Osteoblast (primary cell): Measurements from ENCODE around the gene NEB. TPM values are rescaled to one million over a fixed set of nuclear protein-coding genes. Genes with fewer than 3 reads are reported as not detected.

Experiments used
- DNase-seq: peaks from one replicate; pipeline ENCODE4 v3.0.0; 2011; ENCODE audit warnings: low spot score, mixed read lengths; ENCODE audit not compliant: insufficient read length; ENCODE audit errors: missing footprints
- H2AFZ ChIP-seq: 2 replicates; pipeline ENCODE4 v1.6.0; 2011; ENCODE audit warnings: mild to moderate bottlenecking, low read length
- H3K27ac ChIP-seq: 2 replicates; pipeline ENCODE4 v1.5.1; 2011; ENCODE audit warnings: mild to moderate bottlenecking, low read depth, low read length, moderate library complexity
- H3K27me3 ChIP-seq: 2 replicates; pipeline ENCODE4 v1.6.0; 2012; ENCODE audit warnings: mild to moderate bottlenecking, control low read depth, inconsistent platforms, low read length, moderate library complexity; ENCODE audit not compliant: insufficient read depth
- H3K36me3 ChIP-seq: 2 replicates; pipeline ENCODE4 v1.5.1; 2011; ENCODE audit warnings: mild to moderate bottlenecking, low read length, control low read depth, moderate library complexity; ENCODE audit not compliant: insufficient read depth
- H3K4me1 ChIP-seq: 2 replicates; pipeline ENCODE4 v1.5.1; 2011; ENCODE audit warnings: mild to moderate bottlenecking, low read length, control low read depth, moderate library complexity; ENCODE audit not compliant: insufficient read depth
- H3K4me2 ChIP-seq: 2 replicates; pipeline ENCODE4 v1.6.0; 2011; ENCODE audit warnings: mild to moderate bottlenecking, low read length; ENCODE audit not compliant: insufficient read depth
- H3K4me3 ChIP-seq: fragments of 200-600 bp; sonication (generic); 3 replicates; pipeline ENCODE4 v1.5.1; 2012; ENCODE audit warnings: mild to moderate bottlenecking, low read length, inconsistent platforms; ENCODE audit not compliant: insufficient read depth
- H3K79me2 ChIP-seq: 2 replicates; pipeline ENCODE4 v1.6.0; 2012; ENCODE audit warnings: mild to moderate bottlenecking, low read length, control low read depth, inconsistent platforms; ENCODE audit not compliant: insufficient read depth
- H3K9me3 ChIP-seq: 2 replicates; pipeline ENCODE4 v1.5.1; 2011; ENCODE audit warnings: low read depth, low read length, control low read depth
- H4K20me1 ChIP-seq: 2 replicates; pipeline ENCODE4 v1.6.0; 2012; ENCODE audit warnings: mild to moderate bottlenecking, low read length, control low read depth; ENCODE audit not compliant: insufficient read depth
- CTCF ChIP-seq: IDR thresholded peaks from 2 replicates; pipeline ENCODE4 v1.5.1; 2011; ENCODE audit warnings: mild to moderate bottlenecking, low read depth, low read length, moderate library complexity; ENCODE audit errors: extremely low read depth
- total RNA-seq: library from RNA; depleted of rRNA; stranded (reverse); fragments of >200 nt; gene quantifications from 2 replicates; pipeline ENCODE4 v1.2.3, GENCODE V29; 2012

Gene NEB
- total RNA-seq, 1 donor: 0.36 TPM

- H3K27me3 ChIP-seq: no peaks in the 10 kb centered on the region
- TF ChIP-seq CTCF: no peak
- H3K36me3 ChIP-seq: no peaks in the 10 kb centered on the region
Measured at GRCh38 chr2:151508519-151508918, 225.8 kb downstream of the NEB start.

GRCh38 chr2:151506170-151506569, 228.1 kb downstream of the NEB start:
- H3K4me1 ChIP-seq: no peaks in the 10 kb centered on the region
- no peaks in the 10 kb centered on the region for H3K79me2 ChIP-seq
- H3K4me2 ChIP-seq: no peak overlapping the region
- H3K36me3 ChIP-seq: no peaks in the 10 kb centered on the region
- no peaks in the 10 kb centered on the region for H4K20me1 ChIP-seq
- no peak overlapping the region for H2AFZ ChIP-seq
- H3K4me3 ChIP-seq: no peak overlapping the region
- no peak for DNase-seq
- H3K9me3 ChIP-seq: no peaks in the 10 kb centered on the region
- no peak for TF ChIP-seq CTCF
- H3K27me3 ChIP-seq: no peaks in the 10 kb centered on the region
- H3K27ac ChIP-seq: no peak overlapping the region

More at GRCh38 chr2:151508519-151508918, 225.8 kb downstream of the NEB start:
- Histone ChIP-seq H3K79me2 (no peaks in the 10 kb centered on the region), H3K27ac (no peak overlapping the region), H4K20me1 (no peaks in the 10 kb centered on the region), H2AFZ (no peak overlapping the region), H3K4me3 (no peak overlapping the region), H3K9me3 (no peaks in the 10 kb centered on the region), H3K4me2 (no peak overlapping the region), H3K4me1 (no peaks in the 10 kb centered on the region)
- DNase-seq: no peak

- Histone ChIP-seq H3K36me3 (no peaks in the 10 kb centered on the region), H3K27me3 (no peaks in the 10 kb centered on the region), H3K27ac (no peak overlapping the region), H3K4me2 (no peak overlapping the region), H3K79me2 (no peaks in the 10 kb centered on the region), H2AFZ (no peak overlapping the region), H4K20me1 (no peaks in the 10 kb centered on the region), H3K4me1 (no peaks in the 10 kb centered on the region), H3K4me3 (no peak overlapping the region), H3K9me3 (no peaks in the 10 kb centered on the region)
- no peak for DNase-seq
- no peak for TF ChIP-seq CTCF
Measured at GRCh38 chr2:151498178-151498577, 236.1 kb downstream of the NEB start.

- H3K27me3 ChIP-seq: no peaks in the 10 kb centered on the region
- no peak for DNase-seq
- TF ChIP-seq CTCF: no peak
- H3K9me3 ChIP-seq: no peaks in the 10 kb centered on the region
- H3K79me2 ChIP-seq: no peaks in the 10 kb centered on the region
- no peaks in the 10 kb centered on the region for H4K20me1 ChIP-seq
- no peaks in the 10 kb centered on the region for H3K36me3 ChIP-seq
- H2AFZ ChIP-seq: no peak overlapping the region
- H3K4me1 ChIP-seq: no peaks in the 10 kb centered on the region
- no peak overlapping the region for H3K4me2 ChIP-seq
- H3K27ac ChIP-seq: no peak overlapping the region
- H3K4me3 ChIP-seq: no peak overlapping the region
Measured at GRCh38 chr2:151491496-151491895, 242.8 kb downstream of the NEB start.
